ENCODE results near the gene SLC8A3. TPM values are rescaled to one million over a fixed set of nuclear protein-coding genes. Genes with fewer than 3 reads are reported as not detected.
A peak's percentile ranks its signal among the peaks of the same experiment; 100 is the strongest.

Gene SLC8A3
- total RNA-seq, 1 donor = not detected

DNA sequence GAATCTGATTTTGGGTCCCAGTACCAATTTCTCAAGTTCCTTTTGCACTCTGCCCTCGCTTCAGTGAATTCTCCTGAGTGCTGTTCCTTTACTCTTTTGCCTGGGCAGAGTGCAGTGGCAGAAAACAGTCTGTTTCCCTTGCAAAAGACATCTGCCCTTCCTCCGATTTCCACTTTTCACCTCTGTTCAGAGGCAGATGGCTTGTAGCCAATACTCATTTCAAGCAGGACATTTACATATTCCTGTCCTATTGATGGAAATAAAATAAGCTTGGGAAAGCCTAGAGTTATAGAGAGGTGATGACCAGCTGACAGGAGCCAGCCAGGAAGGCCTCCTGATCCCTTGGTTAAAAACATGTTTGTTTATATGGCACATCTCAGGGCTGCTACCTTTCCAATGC is 111.0 kb downstream of the SLC8A3 start:
- DNase-seq (ENCODE audit: low read depth) = no peak
- TF ChIP-seq CTCF (IDR thresholded peaks at IDR 0.05; ENCODE audit: insufficient read depth, low read depth, low read length) = no peak

GRCh38 chr14:70077005-70077404 is 111.7 kb downstream of the SLC8A3 start:
- no peak for DNase-seq (ENCODE audit: low read depth)
- TF ChIP-seq CTCF (IDR thresholded peaks at IDR 0.05; ENCODE audit: insufficient read depth, low read depth, low read length) = no peak
- no peak overlapping the region for H3K4me3 ChIP-seq (ENCODE audit: low read depth, low read length)

More for the DNA sequence above, 111.0 kb downstream of the SLC8A3 start:
- no peak overlapping the region for H3K4me3 ChIP-seq (ENCODE audit: low read depth, low read length)

GRCh38 chr14:70073924-70074566 is 114.7 kb downstream of the SLC8A3 start:
- DNase-seq (ENCODE audit: low read depth) = peak; percentile 38
- peak; percentile 67 for TF ChIP-seq CTCF (IDR thresholded peaks at IDR 0.05; ENCODE audit: insufficient read depth, low read depth, low read length)
- H3K4me3 ChIP-seq (ENCODE audit: low read depth, low read length) = no peak overlapping the region

- TF ChIP-seq CTCF (IDR thresholded peaks at IDR 0.05; ENCODE audit: insufficient read depth, low read depth, low read length) = no peak
- DNase-seq (ENCODE audit: low read depth) = no peak
- H3K4me3 ChIP-seq (ENCODE audit: low read depth, low read length) = no peak overlapping the region
These were observed 119.6 kb downstream of the SLC8A3 start for GRCh38 chr14:70069186-70069585.

DNA sequence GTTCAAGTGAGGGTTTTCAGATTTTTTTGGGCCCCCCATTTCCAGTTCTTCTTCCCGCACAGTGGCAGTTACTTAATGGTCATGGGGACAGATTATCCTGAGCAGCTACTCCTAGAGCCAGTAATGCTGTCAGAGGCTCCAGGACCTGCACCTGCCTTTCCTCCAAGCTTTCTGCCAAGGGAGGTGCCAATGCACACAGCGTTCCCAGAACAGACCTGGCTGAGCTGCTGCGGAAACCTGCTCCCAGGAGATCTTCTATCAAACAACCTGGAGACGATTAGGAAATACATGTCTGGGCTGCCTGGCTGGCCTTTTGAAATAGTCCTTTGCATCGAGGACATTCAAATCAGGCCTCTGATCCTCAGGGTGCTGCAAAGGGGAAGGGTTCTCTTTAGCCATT is 120.9 kb downstream of the SLC8A3 start:
- no peak for DNase-seq (ENCODE audit: low read depth)
- TF ChIP-seq CTCF (IDR thresholded peaks at IDR 0.05; ENCODE audit: insufficient read depth, low read depth, low read length) = no peak
- H3K4me3 ChIP-seq (ENCODE audit: low read depth, low read length) = no peak overlapping the region

DNA sequence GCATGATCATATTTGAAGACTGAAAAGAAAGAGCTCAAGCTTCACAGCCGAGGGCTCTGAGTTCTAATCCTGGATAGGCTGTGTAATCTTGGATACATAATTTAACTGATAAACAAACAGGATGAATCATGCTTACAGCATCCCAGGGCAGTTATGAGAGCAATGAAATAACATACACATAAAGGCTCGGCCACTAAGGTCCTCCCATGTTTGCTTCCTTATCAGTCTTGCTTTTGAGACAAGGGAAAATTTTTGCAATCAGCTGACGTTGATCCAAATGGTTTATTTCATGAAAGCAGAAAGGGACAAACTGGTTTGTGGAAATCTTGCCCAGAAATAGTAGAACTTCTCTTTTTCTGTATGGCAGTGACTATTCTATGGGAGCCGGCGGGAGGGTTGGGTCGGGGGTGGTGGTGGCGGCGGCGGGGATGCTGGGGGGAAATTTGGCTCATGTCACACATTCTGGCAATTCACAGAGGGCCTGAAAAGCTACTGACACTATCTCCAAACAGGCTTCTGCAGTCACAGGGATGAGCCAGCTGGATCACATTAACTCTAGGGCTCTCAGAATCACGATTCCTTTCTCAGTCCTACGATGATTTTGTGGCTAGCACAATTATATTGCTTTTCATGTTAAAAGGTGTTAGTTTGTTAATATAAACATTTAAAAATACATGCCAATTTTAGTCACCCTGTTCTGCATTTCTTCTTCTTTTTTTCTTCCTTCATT is 124.5 kb downstream of the SLC8A3 start:
- H3K4me3 ChIP-seq (ENCODE audit: low read depth, low read length) = no peak overlapping the region
- no peak for DNase-seq (ENCODE audit: low read depth)
- no peak for TF ChIP-seq CTCF (IDR thresholded peaks at IDR 0.05; ENCODE audit: insufficient read depth, low read depth, low read length)

Data from fibroblast of villous mesenchyme (primary cell).